B cell (primary cell): Measurements from ENCODE around the gene FMO4. TPM values are rescaled to one million over a fixed set of nuclear protein-coding genes. Genes with fewer than 3 reads are reported as not detected.

ENCODE experiments used
- ATAC-seq: fragments of 200-7000 bp; cut with Tn5 transposase; one replicate; pipeline ENCODE4 v1.10.0; 2021; ENCODE audit warnings: low read depth, mild to moderate bottlenecking, moderate number of reproducible peaks, moderate library complexity
- CTCF ChIA-PET: fragments of 350-600 bp; sonication (Branson Sonifier 250); formaldehyde crosslinking; loops from one replicate; lab custom pipeline; 2021; ENCODE audit warnings: antibody characterized with exemption, inconsistent platforms; lab: Charles Lee
- POLR2A ChIA-PET: fragments of 350-600 bp; sonication (Branson Sonifier 250); formaldehyde crosslinking; loops from one replicate; lab custom pipeline; 2021; ENCODE audit warnings: antibody characterized with exemption; lab: Charles Lee
- DNase-seq: peaks from one replicate; pipeline ENCODE4 v3.0.0; 2013
- H2AFZ ChIP-seq: 2 replicates; pipeline ENCODE4 v1.6.1; 2012; ENCODE audit warnings: mild to moderate bottlenecking, low read depth, low read length; ENCODE audit not compliant: insufficient read depth, poor library complexity, severe bottlenecking
- H3K27ac ChIP-seq, 2 donors: 1 replicate in 1 of 2; 2 replicates in 1 of 2; pipeline ENCODE4 v1.5.1; 2012 to 2013; ENCODE audit warnings: low read length in 2 of 2, mild to moderate bottlenecking in 2 of 2, moderate library complexity in 1 of 2
- H3K27me3 ChIP-seq, 4 experiments: fragments of 200-600 bp in 1 of 4; sonication (generic) in 1 of 4; replicated peaks in 1 of 4; 1 replicate in 2 of 4; 2 replicates in 2 of 4; pipeline versions ENCODE4 v1.6.1 to v1.7.0; 2013 to 2016; ENCODE audit warnings: low read length in 3 of 4, mild to moderate bottlenecking in 2 of 4, mixed read lengths in 1 of 4, moderate library complexity in 1 of 4; ENCODE audit not compliant: insufficient read depth in 4 of 4, control insufficient read depth in 3 of 4; ENCODE audit errors: control extremely low read depth in 1 of 4
- H3K36me3 ChIP-seq, 2 experiments: replicated peaks in 1 of 2; 1 replicate in 1 of 2; 2 replicates in 1 of 2; pipeline versions ENCODE4 v1.6.1 to v1.7.1; 2013; ENCODE audit warnings: low read length in 1 of 2; ENCODE audit not compliant: insufficient read depth in 2 of 2, control insufficient read depth in 1 of 2; ENCODE audit errors: control extremely low read depth in 1 of 2, extremely low read depth in 1 of 2
- H3K4me1 ChIP-seq, 2 donors: fragments of 200-600 bp in 1 of 2; sonication (generic) in 1 of 2; 1 replicate in 1 of 2; 2 replicates in 1 of 2; pipeline versions ENCODE4 v1.5.1 to v1.6.1; 2013 to 2017; ENCODE audit warnings: low read length in 2 of 2; ENCODE audit not compliant: control insufficient read depth in 2 of 2, insufficient read depth in 2 of 2
- H3K4me2 ChIP-seq: replicated peaks from 2 replicates; pipeline ENCODE3; 2012; ENCODE audit warnings: mild to moderate bottlenecking, low read depth, low read length; ENCODE audit not compliant: poor library complexity, severe bottlenecking
- H3K4me3 ChIP-seq, 5 experiments: fragments of 200-600 bp in 1 of 5; sonication (generic) in 1 of 5; 1 replicate in 3 of 5; 2 replicates in 2 of 5; pipeline versions ENCODE4 v1.5.1 to v1.7.0; 2011 to 2016; ENCODE audit warnings: low read length in 4 of 5, mild to moderate bottlenecking in 4 of 5, low read depth in 2 of 5, control low read depth in 1 of 5, moderate library complexity in 1 of 5; ENCODE audit not compliant: insufficient read depth in 1 of 5; ENCODE audit errors: control extremely low read depth in 1 of 5, extremely low read depth in 1 of 5
- H3K79me2 ChIP-seq: fragments of 200-600 bp; sonication (generic); one replicate; pipeline ENCODE4 v1.6.0; 2016; ENCODE audit warnings: low read length; ENCODE audit not compliant: control insufficient read depth, insufficient read depth
- H3K9ac ChIP-seq: fragments of 200-600 bp; sonication (generic); 2 replicates; pipeline ENCODE4 v1.6.1; 2017; ENCODE audit warnings: mild to moderate bottlenecking, low read length, moderate library complexity
- H3K9me3 ChIP-seq, 3 donors: one replicate each; pipeline versions ENCODE4 v1.6.1 to v1.7.1; 2013; ENCODE audit warnings: low read length in 2 of 3; ENCODE audit not compliant: control insufficient read depth in 2 of 3, insufficient read depth in 1 of 3; ENCODE audit errors: control extremely low read depth in 1 of 3
- H4K20me1 ChIP-seq: 2 replicates; pipeline ENCODE4 v1.6.0; 2012; ENCODE audit warnings: mild to moderate bottlenecking, low read length; ENCODE audit not compliant: insufficient read depth, control insufficient read depth, poor library complexity, severe bottlenecking
- H3K27ac Mint-ChIP-seq: one replicate; pipeline ENCODE4 v1.8.0; 2021; ENCODE audit warnings: mixed read lengths
- H3K27me3 Mint-ChIP-seq: one replicate; pipeline ENCODE4 v1.8.0; 2021; ENCODE audit warnings: mixed read lengths
- H3K4me1 Mint-ChIP-seq: one replicate; pipeline ENCODE4 v1.8.0; 2021; ENCODE audit warnings: mixed read lengths
- H3K4me3 Mint-ChIP-seq: one replicate; pipeline ENCODE4 v1.8.0; 2021; ENCODE audit warnings: mixed read lengths
- H3K9me3 Mint-ChIP-seq: one replicate; pipeline ENCODE4 v1.8.0; 2022; ENCODE audit warnings: mixed read lengths; ENCODE audit not compliant: insufficient read depth
- EZH2 ChIP-seq: IDR thresholded peaks from 2 replicates; pipeline ENCODE4 v1.6.1; 2012; ENCODE audit warnings: borderline replicate concordance, low read depth, mild to moderate bottlenecking, moderate library complexity, low read length; ENCODE audit not compliant: insufficient read depth, poor library complexity, severe bottlenecking
- WGBS: methylation state at CpG from one replicate; pipeline ENCODE4 v1.1.5; 2013; ENCODE audit warnings: missing lambda C conversion rate; ENCODE audit not compliant: insufficient coverage; 5-methylcytosine and 5-hydroxymethylcytosine counted together
- intact Hi-C: fragments of 100-400 bp; cut with micrococcal nuclease; formaldehyde crosslinking; loops from one replicate; pipeline ENCODE4 v1.10.0; 2022
- polyA plus RNA-seq: library from polyadenylated mRNA; depleted of rRNA; stranded (reverse); fragments of >200 nt; gene quantifications from 2 replicates; pipeline ENCODE4 v1.2.3, GENCODE V29; 2012
- total RNA-seq, 2 donors: library from RNA; stranded (reverse); fragments of 120-200 nt in 1 of 2; gene quantifications; 1 replicate in 1 of 2; 2 replicates in 1 of 2; pipeline versions ENCODE4 v1.2.3 to v1.2.4, GENCODE V29; 2013 to 2022
- TF ChIP-seq, protein P1 (sequence below): fragments of 200-600 bp; IDR thresholded peaks from one replicate; pipeline ENCODE4 v1.8.0; 2022; ENCODE audit warnings: antibody characterized with exemption, mild to moderate bottlenecking

Gene FMO4
- total and polyA plus RNA-seq, 2 donors (not counting 1 experiment from before 2014, with no cell fraction given) = 2.5 to 3.0 TPM

DNA sequence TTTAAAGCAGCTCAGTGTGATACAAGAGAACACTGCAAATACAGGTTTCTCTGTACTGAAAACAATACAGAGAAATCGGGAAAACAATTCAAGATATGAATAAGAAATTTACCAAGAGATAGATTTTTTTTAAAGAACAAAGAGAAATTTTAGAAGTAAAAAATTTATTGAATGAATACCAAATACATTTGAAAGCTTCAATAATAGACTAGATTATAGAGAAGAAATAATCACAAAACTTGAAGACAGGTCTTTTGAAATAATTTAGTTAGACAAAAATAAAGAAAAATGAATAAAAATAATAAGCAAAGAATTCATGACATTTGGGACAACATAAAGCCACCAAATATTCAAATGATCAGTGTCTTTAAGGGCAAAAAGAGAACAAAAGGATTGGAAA is 13.6 kb upstream of the FMO4 start:
- DNase-seq (no peak), ATAC-seq (no peak)
- H2AFZ ChIP-seq = no peak overlapping the region
- no CpG with 5 or more reads among the region's 1 CpG for WGBS
- H3K27me3 ChIP-seq = no peaks in the 10 kb centered on the region
- no peak overlapping the region for H3K9ac ChIP-seq
- H3K27ac Mint-ChIP-seq = no peak overlapping the region
- TF ChIP-seq, protein P1, sequence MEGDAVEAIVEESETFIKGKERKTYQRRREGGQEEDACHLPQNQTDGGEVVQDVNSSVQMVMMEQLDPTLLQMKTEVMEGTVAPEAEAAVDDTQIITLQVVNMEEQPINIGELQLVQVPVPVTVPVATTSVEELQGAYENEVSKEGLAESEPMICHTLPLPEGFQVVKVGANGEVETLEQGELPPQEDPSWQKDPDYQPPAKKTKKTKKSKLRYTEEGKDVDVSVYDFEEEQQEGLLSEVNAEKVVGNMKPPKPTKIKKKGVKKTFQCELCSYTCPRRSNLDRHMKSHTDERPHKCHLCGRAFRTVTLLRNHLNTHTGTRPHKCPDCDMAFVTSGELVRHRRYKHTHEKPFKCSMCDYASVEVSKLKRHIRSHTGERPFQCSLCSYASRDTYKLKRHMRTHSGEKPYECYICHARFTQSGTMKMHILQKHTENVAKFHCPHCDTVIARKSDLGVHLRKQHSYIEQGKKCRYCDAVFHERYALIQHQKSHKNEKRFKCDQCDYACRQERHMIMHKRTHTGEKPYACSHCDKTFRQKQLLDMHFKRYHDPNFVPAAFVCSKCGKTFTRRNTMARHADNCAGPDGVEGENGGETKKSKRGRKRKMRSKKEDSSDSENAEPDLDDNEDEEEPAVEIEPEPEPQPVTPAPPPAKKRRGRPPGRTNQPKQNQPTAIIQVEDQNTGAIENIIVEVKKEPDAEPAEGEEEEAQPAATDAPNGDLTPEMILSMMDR = no peak
- no peak for TF ChIP-seq EZH2
- no peak overlapping the region for H3K27ac ChIP-seq
- H3K4me2 ChIP-seq = no peak overlapping the region
- H3K27me3 Mint-ChIP-seq = peaks cover 19% of the 10 kb centered on the region
- no peak overlapping the region for H3K4me3 Mint-ChIP-seq
- intact Hi-C loops = no loop called here
- H3K79me2 ChIP-seq = no peaks in the 10 kb centered on the region
- CTCF ChIA-PET = interaction anchor here (2.2 kb wide), 1 partner anchor 13 kb away, joined by 5 read pairs; the partner anchor contains the start of gene FMO4
- H3K9me3 ChIP-seq = peaks cover 10 to 32% (median 15%) of the 10 kb centered on the region in 3 donors
- no peaks in the 10 kb centered on the region for H3K4me1 Mint-ChIP-seq
- H3K36me3 ChIP-seq = no peaks in the 10 kb centered on the region
- H4K20me1 ChIP-seq = no peaks in the 10 kb centered on the region
- peaks cover 24% of the 10 kb centered on the region for H3K9me3 Mint-ChIP-seq
- POLR2A ChIA-PET = no interaction called here
- no peak overlapping the region for H3K4me3 ChIP-seq
- H3K4me1 ChIP-seq = no peaks in the 10 kb centered on the region

DNA sequence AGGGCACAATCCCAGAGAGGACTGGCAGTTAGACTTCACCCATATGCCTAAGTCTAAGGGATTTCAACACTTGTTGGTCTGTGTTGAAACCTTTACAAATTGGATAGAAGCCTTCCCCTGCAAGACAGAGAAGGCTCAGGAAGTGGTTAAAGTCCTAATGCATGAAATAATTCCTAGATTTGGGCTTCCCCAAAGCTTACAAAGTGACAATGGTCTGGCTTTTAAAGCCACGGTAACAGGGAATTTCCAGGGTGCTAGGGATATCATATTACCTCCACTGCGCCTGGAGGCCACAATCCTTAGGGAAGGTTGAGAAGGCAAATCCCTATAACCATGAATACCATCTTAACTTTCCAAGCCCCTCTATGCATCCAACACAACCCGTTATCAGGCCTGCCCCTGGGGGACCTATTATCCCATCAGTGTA is 3.3 kb upstream of the FMO4 start:
- CTCF ChIA-PET = no interaction called here

More for the DNA sequence above, 3.3 kb upstream of the FMO4 start:
- Histone ChIP-seq H3K4me3 (no peak overlapping the region), H3K36me3 (no peaks in the 10 kb centered on the region), H3K9me3 (peaks cover 0 to 3% (median 0%) of the 10 kb centered on the region in 3 donors), H3K79me2 (no peaks in the 10 kb centered on the region), H2AFZ (no peak overlapping the region), H3K4me1 (peaks cover 14% of the 10 kb centered on the region in 2 donors), H3K27me3 (no peaks in the 10 kb centered on the region), H4K20me1 (no peaks in the 10 kb centered on the region), H3K9ac (no peak overlapping the region), H3K4me2 (no peak overlapping the region), H3K27ac (no peak overlapping the region)
- no peaks in the 10 kb centered on the region for H3K27me3 Mint-ChIP-seq
- POLR2A ChIA-PET = no interaction called here
- no peak overlapping the region for H3K4me3 Mint-ChIP-seq
- ATAC-seq = no peak
- intact Hi-C loops = loop anchor here (5.0 to 10.0 kb wide), 5 partner anchors 177 to 1378 kb away; partner anchors contain the start of genes GORAB, METTL13 and PRRC2C
- 81% methylated on average over 3 of the region's 3 CpGs for WGBS
- no peak for DNase-seq
- H3K27ac Mint-ChIP-seq = no peak overlapping the region
- peaks cover 2% of the 10 kb centered on the region for H3K9me3 Mint-ChIP-seq
- H3K4me1 Mint-ChIP-seq = peaks cover 17% of the 10 kb centered on the region
- TF ChIP-seq EZH2 = no peak
- TF ChIP-seq, protein P1 = no peak
